GM23248 (cell line): ENCODE measurements around the gene GOLIM4. TPM values are rescaled to one million over a fixed set of nuclear protein-coding genes. Genes with fewer than 3 reads are reported as not detected.
"Not testable (repeated sequence)": the region's sequence is repeated elsewhere in the genome, so short reads cannot be mapped to it uniquely, and the experiment has no call there.

Source experiments
- DNase-seq: peaks from one replicate; pipeline ENCODE4 v3.0.0-alpha.2; 2015
- H2AFZ ChIP-seq: fragments of 200-600 bp; sonication (generic); 2 replicates; pipeline ENCODE4 v1.6.1; 2016; ENCODE audit warnings: antibody characterized with exemption
- H3F3A ChIP-seq: fragments of 200-600 bp; sonication (generic); 2 replicates; pipeline ENCODE4 v1.6.1; 2016; ENCODE audit warnings: mild to moderate bottlenecking, antibody characterized with exemption, mixed run types; ENCODE audit not compliant: insufficient read depth
- H3K27ac ChIP-seq: fragments of 200-600 bp; sonication (generic); 2 replicates; pipeline ENCODE4 v1.5.1; 2016; ENCODE audit warnings: mild to moderate bottlenecking
- H3K27me3 ChIP-seq: fragments of 200-600 bp; sonication (generic); replicated peaks from 2 replicates; pipeline ENCODE4 v1.6.1; 2016; ENCODE audit warnings: mild to moderate bottlenecking; ENCODE audit not compliant: insufficient read depth
- H3K36me3 ChIP-seq: fragments of 200-600 bp; sonication (generic); 2 replicates; pipeline ENCODE4 v1.6.1; 2016; ENCODE audit warnings: low read depth, mild to moderate bottlenecking
- H3K4me1 ChIP-seq: fragments of 200-600 bp; sonication (generic); 2 replicates; pipeline ENCODE4 v1.6.1; 2016; ENCODE audit warnings: mild to moderate bottlenecking; ENCODE audit not compliant: insufficient read depth
- H3K4me2 ChIP-seq: fragments of 200-600 bp; sonication (generic); one replicate; pipeline ENCODE4 v1.6.1; 2016; ENCODE audit warnings: mild to moderate bottlenecking; ENCODE audit not compliant: unreplicated experiment
- H3K4me3 ChIP-seq: fragments of 200-600 bp; sonication (generic); 2 replicates; pipeline ENCODE4 v1.5.1; 2016; ENCODE audit warnings: mild to moderate bottlenecking
- H3K79me2 ChIP-seq: fragments of 200-600 bp; sonication (generic); 2 replicates; pipeline ENCODE4 v1.6.1; 2016; ENCODE audit warnings: mild to moderate bottlenecking; ENCODE audit not compliant: insufficient read depth
- H3K9ac ChIP-seq: fragments of 200-600 bp; sonication (generic); 2 replicates; pipeline ENCODE4 v1.6.1; 2016; ENCODE audit warnings: mild to moderate bottlenecking
- H3K9me2 ChIP-seq: fragments of 200-600 bp; sonication (generic); 2 replicates; pipeline ENCODE4 v1.6.1; 2016; ENCODE audit warnings: mixed run types, mild to moderate bottlenecking, moderate library complexity; ENCODE audit not compliant: insufficient read depth
- H3K9me3 ChIP-seq: fragments of 200-600 bp; sonication (generic); one replicate; pipeline ENCODE4 v1.6.1; 2017; ENCODE audit warnings: low read depth
- H4K20me1 ChIP-seq: fragments of 200-600 bp; sonication (generic); 2 replicates; pipeline ENCODE4 v1.6.0; 2016; ENCODE audit not compliant: insufficient read depth
- EZH2 ChIP-seq: fragments of 200-600 bp; sonication (generic); IDR thresholded peaks from 2 replicates; pipeline ENCODE4 v1.6.1; 2018; ENCODE audit warnings: antibody characterized with exemption, mild to moderate bottlenecking; ENCODE audit not compliant: insufficient read depth, poor library complexity, severe bottlenecking
- EZH2phosphoT487 ChIP-seq: fragments of 200-600 bp; sonication (generic); IDR thresholded peaks from 2 replicates; pipeline ENCODE4 v1.6.1; 2018; ENCODE audit warnings: antibody characterized with exemption, moderate library complexity, mild to moderate bottlenecking, low read depth; ENCODE audit not compliant: insufficient read depth
- WGBS, 2 experiments: methylation state at CpG; one replicate each; pipeline ENCODE4 v1.1.6; 2015 to 2017; ENCODE audit warnings: low lambda C conversion rate in 2 of 2, low coverage in 1 of 2; ENCODE audit errors: missing lambda C conversion rate in 2 of 2; 5-methylcytosine and 5-hydroxymethylcytosine counted together
- in situ Hi-C: fragments of 300-500 bp; cut with MboI; formaldehyde crosslinking; loops from 2 replicates; pipeline ENCODE4 v1.15.0; 2020
- polyA plus RNA-seq: library from polyadenylated mRNA; unstranded; fragments of >200 nt; fragmentation: Nextera tagmentation; extraction: Ambion mirVana; gene quantifications from 2 replicates; pipeline ENCODE4 v1.2.1, GENCODE V29; 2016
- total RNA-seq: library from RNA; depleted of rRNA; stranded (reverse); fragments of >200 nt; shearing (Covaris generic); gene quantifications from 2 replicates; pipeline ENCODE4 v1.2.3, GENCODE V29; 2014

GOLIM4 gene
- total and polyA plus RNA-seq, 2 experiments from 2014 or later, result 66.8 to 84.4 TPM

- Histone ChIP-seq H3K4me3 (no peak overlapping the region), H3K9me3 (no peaks in the 10 kb centered on the region), H3K9ac (no peak overlapping the region), H3K36me3 (no peaks in the 10 kb centered on the region), H3K4me2 (no peak overlapping the region), H3K27ac (no peak overlapping the region), H3F3A (no peaks in the 10 kb centered on the region), H3K27me3 (no peaks in the 10 kb centered on the region), H3K4me1 (no peaks in the 10 kb centered on the region), H4K20me1 (no peaks in the 10 kb centered on the region), H2AFZ (no peak overlapping the region), H3K9me2 (no peaks in the 10 kb centered on the region), H3K79me2 (no peaks in the 10 kb centered on the region)
- 57 to 65% methylated on average over 5 of the region's 5 CpGs for WGBS, 2 experiments
- DNase-seq, result no peak
- TF ChIP-seq EZH2phosphoT487 (no peak), EZH2 (no peak)
- in situ Hi-C loops, result no loop called here
Measured at GRCh38 chr3:168134931-168135330, 39.2 kb upstream of the GOLIM4 start.

GRCh38 chr3:168130250-168130649 lies 34.5 kb upstream of the GOLIM4 start:
- H3K9ac ChIP-seq, H3K27ac ChIP-seq, H3K79me2 ChIP-seq, H2AFZ ChIP-seq, H3K4me1 ChIP-seq, in situ Hi-C loops, H3F3A ChIP-seq, H4K20me1 ChIP-seq, H3K36me3 ChIP-seq, H3K4me3 ChIP-seq, H3K4me2 ChIP-seq, H3K9me2 ChIP-seq, H3K27me3 ChIP-seq, H3K9me3 ChIP-seq, DNase-seq: not testable (repeated sequence)
- 72 to 73% methylated on average over 3 of the region's 3 CpGs for WGBS, 2 experiments

- H3K4me2 ChIP-seq, H3K27ac ChIP-seq, in situ Hi-C loops, H3K79me2 ChIP-seq, H3K27me3 ChIP-seq, H3K9me3 ChIP-seq, H2AFZ ChIP-seq, H3K4me3 ChIP-seq, H3K4me1 ChIP-seq, H3K36me3 ChIP-seq, H3F3A ChIP-seq, H3K9me2 ChIP-seq, H4K20me1 ChIP-seq, H3K9ac ChIP-seq, DNase-seq: not testable (repeated sequence)
- whole genome bisulfite sequencing, 2 experiments, result 90 to 94% methylated on average over 8 of the region's 8 CpGs
Measured at GRCh38 chr3:168128463-168128862, 32.7 kb upstream of the GOLIM4 start.

- in situ Hi-C loops, result no loop called here
Measured at GRCh38 chr3:168127466-168127865, 31.7 kb upstream of the GOLIM4 start.

GRCh38 chr3:168124791-168125190 lies 29.1 kb upstream of the GOLIM4 start:
- no peak overlapping the region for H3K27ac ChIP-seq
- H3K9me2 ChIP-seq, result no peaks in the 10 kb centered on the region; the same call in 1 of the 2 replicates
- no peak for DNase-seq
- H2AFZ ChIP-seq, result no peak overlapping the region
- no peaks in the 10 kb centered on the region for H3K9me3 ChIP-seq
- no peak overlapping the region for H3K4me3 ChIP-seq
- H3K27me3 ChIP-seq, result no peaks in the 10 kb centered on the region
- H3K4me2 ChIP-seq, result no peak overlapping the region
- TF ChIP-seq EZH2 (no peak), EZH2phosphoT487 (no peak)
- H3K9ac ChIP-seq, result no peak overlapping the region
- no peaks in the 10 kb centered on the region for H3K79me2 ChIP-seq
- peaks cover 23% of the 10 kb centered on the region for H3K4me1 ChIP-seq
- no peaks in the 10 kb centered on the region for H3F3A ChIP-seq
- no peaks in the 10 kb centered on the region for H3K36me3 ChIP-seq
- no peaks in the 10 kb centered on the region for H4K20me1 ChIP-seq
- 97% methylated on average over 7 of the region's 7 CpGs for WGBS, 2 experiments
- in situ Hi-C loops, result no loop called here

More at GRCh38 chr3:168127466-168127865, 31.7 kb upstream of the GOLIM4 start:
- no peaks in the 10 kb centered on the region for H3K36me3 ChIP-seq
- no peak overlapping the region for H2AFZ ChIP-seq
- H3K9me2 ChIP-seq, result no peaks in the 10 kb centered on the region; the same call in 1 of the 2 replicates
- H3K9me3 ChIP-seq, result no peaks in the 10 kb centered on the region
- peaks cover 9% of the 10 kb centered on the region for H3K4me1 ChIP-seq
- no peaks in the 10 kb centered on the region for H3F3A ChIP-seq
- no peaks in the 10 kb centered on the region for H3K27me3 ChIP-seq
- H3K79me2 ChIP-seq, result no peaks in the 10 kb centered on the region
- H3K4me3 ChIP-seq, result no peak overlapping the region
- no peak overlapping the region for H3K4me2 ChIP-seq
- no peak for DNase-seq
- H4K20me1 ChIP-seq, result no peaks in the 10 kb centered on the region
- TF ChIP-seq EZH2phosphoT487 (no peak), EZH2 (no peak)
- no peak overlapping the region for H3K9ac ChIP-seq
- no peak overlapping the region for H3K27ac ChIP-seq
- 95 to 96% methylated on average over 1 of the region's 1 CpG for WGBS, 2 experiments
